Femur (tissue), 1 donor: Measurements from ENCODE around the gene ADGRE2.
"Not testable (repeated sequence)": the region's sequence is repeated elsewhere in the genome, so short reads cannot be mapped to it uniquely, and the experiment has no call there.

Experiments
- DNase-seq: peaks from one replicate; pipeline ENCODE4 v3.0.0-alpha.2; 2017

Gene ADGRE2

DNA sequence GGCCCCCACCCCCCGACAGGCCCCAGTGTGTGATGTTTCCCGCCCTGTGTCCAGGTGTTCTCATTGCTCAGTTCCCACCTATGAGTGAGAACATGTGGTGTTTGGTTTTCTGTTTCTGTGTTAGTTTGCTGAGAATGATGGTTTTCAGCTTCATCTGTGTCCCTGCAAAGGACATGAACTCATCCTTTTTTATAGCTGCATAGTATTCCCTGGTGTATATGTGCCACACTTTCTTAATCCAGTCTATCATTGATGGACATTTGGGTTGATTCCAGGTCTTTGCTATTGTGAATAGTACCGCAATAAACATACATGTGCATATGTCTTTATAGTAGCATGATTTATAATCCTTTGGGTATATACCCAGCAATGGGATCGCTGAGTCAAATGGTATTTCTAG lies 715 bp downstream of the ADGRE2 start:
- not testable (repeated sequence) for DNase-seq

DNA sequence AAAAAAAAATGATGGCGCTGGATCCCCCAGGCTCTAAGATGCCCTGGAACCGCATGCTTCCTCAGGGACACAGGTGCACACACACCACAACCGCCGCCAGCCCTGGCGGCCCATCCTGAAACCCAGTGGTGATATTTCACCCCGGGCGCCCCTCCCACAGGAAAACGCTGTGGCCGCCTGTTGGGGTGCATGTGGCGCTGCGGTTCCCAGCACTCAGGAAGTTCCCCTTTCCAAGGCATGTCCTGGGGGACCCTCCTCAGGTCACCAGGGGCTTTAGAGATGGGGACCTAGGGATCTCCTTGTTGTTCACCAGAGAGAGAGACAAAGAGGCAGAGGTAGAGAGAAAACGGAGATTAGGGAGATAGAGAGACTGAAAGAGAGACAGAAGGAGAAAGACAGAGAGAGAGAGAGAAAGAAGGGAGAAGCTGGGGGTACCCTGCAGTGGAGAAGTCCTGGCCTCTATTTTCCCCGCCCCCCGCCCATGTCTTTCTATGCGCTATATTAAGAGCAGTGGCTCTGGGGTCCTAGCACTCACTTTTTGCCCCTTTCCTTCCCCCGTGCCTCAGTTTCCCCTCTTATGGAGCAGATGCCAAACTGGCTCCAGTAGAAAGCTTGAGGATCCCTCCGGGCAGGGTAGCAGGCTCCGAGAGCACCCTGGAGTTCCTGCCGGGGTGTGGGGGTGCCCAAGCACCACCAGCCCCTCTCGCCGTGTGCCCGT lies 2.3 kb downstream of the ADGRE2 start:
- DNase-seq, result no peak

- not testable (repeated sequence) for DNase-seq
Measured at GRCh38 chr19:14775326-14775725, 3.0 kb downstream of the ADGRE2 start.

- DNase-seq, result no peak
Measured at GRCh38 chr19:14774373-14774772, 4.0 kb downstream of the ADGRE2 start.

DNA sequence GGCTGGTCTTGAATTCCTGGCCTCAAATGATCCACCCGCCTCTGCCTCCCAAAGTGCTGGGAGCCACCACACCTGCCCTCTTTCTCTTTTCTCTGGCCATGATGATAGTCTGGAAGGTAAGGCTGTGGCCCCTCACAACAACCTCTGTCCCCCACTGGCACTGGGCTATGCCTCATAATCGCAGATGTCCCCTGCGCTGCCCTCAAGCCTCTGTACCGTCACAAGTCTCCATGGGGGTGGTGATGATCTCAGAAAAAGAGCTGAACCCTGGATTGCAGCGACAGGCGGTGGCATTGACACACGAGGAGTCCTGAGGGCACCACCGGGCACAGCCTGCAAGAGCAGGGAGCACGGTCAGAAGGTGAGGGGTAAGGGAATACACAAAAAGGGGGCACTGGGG lies 4.6 kb downstream of the ADGRE2 start:
- not testable (repeated sequence) for DNase-seq

- DNase-seq, result no peak
Measured at GRCh38 chr19:14772995-14773394, 5.4 kb downstream of the ADGRE2 start.

DNA sequence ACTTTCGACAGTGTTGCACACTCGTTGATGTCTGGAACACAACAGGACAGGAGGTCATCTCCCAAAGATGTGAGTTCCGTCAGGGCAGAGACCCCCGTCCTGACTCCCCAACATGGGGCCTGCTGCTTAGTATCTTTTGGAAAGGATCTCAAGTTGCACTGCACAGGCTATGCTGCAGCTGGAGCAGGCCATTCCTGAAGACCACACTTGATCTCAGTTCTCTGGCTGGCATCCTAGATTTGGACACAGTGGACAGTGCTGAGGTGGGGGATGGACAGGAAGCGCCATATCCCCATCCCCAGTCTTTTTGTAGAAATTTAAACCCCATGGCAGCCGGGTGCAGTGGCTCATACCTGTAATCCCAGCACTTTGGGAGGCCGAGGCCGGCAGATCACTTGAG lies 5.9 kb downstream of the ADGRE2 start:
- DNase-seq, result no peak

DNA sequence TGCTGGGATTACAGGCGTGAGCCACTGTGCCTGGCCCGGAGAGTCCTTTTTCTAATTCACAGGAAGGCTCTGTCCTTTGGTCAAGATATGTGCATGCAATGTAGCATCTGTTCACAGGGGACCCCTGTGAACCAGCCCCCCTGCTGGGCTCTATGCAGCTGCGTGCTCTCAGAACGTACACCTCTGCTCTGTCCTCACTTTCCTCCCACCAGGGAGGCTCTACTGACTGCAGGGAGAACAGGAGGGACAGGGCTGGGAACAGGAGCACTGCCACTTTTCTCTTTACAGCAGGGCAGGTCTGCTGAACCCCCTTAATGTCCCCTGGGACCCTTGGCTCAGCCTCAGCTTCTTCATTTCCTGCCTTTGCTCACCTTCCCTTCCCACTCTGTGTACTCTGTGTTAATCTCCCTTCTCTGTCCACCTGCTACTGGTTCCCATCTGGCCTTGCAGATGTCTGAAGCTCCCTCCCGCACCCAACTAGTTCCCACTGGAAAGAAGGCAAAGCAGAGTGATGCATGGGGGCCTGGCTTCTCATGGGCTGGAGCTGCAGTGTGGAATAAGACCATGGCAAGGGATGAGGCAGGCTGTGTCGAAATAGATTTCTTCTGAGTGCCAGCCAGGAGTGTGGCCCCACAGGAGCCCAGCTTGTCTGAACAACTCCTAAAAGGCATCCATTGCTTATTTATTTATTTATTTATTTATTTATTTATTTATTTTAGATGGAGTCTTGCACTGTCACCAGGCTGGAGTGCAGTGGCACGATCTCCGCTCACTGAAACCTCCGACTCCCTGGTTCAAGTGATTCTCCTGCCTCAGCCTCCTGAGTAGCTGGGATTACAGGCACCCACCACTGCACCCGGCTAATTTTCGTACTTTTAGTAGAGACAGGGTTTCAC lies 7.2 kb downstream of the ADGRE2 start:
- DNase-seq, result no peak

DNA sequence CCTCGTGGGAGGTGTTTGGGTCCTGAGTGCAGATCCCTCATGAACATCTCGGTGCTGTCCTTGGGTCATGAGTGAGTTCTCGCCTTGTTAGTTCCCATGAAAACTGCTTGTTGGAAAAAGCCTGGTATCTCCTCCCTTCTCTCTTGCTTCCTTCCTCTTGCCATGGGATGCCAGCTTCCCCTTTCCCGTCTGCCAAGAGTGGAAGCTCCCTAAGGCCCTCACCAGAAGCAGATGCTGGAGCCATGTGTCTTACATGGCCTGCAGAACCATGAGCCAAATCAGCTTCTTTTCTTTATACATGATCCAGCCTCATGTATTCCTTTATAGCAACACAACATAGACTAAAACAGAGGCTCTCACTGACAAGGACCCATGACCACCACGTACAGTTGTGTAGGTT lies 8.2 kb downstream of the ADGRE2 start:
- DNase-seq, result no peak

DNA sequence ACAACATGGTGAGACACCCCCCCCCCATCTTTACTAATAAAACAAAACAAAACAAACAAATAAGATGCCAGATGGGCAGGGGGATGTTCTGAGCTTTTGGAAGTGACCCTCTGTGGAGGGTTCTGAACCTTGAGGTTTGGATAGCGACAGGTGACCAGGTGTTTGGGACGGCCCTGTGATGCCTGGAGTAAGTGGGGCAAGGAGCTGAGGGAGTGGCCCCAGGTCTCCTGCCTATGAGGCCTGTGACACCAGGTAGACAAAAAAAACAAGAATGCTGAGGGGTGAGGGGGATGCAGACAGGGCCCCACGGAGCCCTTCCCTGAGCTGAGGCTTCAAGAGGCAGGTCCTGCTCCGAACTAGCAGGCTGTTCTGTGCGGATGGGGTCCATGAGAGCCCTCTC lies 9.2 kb downstream of the ADGRE2 start:
- no peak for DNase-seq

DNA sequence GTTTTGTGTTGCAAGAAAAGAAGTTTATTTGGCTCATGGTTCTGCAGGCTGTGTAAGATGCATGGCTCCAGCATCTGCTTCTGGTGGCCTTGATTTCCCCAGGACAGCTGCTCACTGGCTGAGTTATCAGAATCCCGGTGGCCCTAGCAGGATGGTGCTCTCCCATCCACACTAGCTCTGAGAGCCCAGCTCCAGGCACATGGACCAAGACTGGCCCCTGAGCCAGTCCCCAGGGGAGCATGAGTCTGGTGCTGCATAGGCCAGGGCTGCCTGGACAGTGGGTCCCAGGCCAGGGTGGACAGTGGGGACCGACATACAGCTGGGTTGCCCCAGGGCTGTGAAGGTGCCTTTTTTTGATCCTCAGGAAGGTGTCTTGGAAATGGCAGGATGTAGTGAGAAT lies 10.4 kb downstream of the ADGRE2 start:
- no peak for DNase-seq

DNA sequence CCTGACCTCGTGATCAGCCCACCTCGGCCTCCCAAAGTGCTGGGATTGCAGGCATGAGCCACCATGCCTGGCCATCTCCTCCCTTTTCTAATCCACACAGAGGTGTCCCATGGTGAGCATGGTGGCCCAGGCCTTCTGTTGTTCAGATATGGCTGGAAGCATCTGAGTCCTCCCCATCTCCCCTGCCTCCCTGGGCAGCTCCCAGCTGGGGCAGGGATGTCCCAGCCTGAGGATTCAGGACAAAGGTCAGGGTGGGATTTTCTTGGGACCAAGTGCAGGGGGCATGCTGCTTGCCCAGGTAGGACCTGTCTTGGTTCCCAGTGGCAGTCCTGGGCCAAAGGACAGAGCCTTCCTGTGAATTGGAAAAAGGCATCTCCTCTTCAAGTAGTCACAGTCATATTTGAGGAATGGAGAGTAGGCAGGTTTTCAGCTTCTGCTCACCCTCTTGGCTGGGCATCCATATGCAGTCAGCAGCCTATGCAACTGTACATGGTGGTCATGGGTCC lies 10.8 kb downstream of the ADGRE2 start:
- no peak for DNase-seq

DNA sequence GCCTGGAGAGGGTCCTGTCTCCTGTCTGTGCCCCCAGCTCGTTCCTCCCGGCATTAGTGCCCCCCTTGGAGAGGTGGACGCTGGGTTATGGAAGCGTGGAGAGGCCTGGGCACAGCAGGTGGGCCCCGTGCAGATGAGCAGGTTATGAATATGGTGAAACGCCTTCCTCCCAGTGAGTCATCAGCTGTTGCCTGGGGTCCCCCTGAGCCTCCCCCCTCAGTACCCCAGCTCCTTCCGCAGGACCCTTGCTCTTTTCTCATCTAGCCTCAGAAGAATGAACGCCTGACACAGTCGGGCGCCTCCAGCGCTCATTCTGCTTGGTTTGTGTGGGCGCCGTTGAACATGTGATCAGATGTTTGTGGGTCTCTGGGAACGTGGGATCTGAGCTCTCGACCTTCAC lies 12.5 kb downstream of the ADGRE2 start:
- not testable (repeated sequence) for DNase-seq

DNA sequence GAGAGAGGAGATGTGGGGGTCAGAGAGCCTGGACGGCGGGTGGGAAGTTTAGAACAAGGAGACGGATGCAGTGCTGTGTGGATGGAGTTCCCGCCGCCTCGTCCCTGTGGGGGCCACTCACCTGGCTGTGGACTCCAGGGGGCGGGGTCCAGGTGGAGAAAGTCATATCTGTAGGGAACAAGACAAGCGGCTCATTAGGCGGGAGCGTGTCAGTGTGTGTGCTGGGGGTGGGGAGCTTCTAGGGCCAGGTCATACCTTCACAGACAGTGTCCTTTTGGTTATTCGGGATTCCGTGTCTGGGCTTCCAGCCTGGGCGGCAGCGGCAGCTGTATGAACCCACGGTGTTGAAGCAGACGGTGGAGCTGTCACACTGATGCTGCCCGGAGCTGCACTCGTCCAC lies 13.0 kb downstream of the ADGRE2 start:
- DNase-seq, result not testable (repeated sequence)

- no peak for DNase-seq
Measured at GRCh38 chr19:14764401-14764800, 14.0 kb downstream of the ADGRE2 start.

DNA sequence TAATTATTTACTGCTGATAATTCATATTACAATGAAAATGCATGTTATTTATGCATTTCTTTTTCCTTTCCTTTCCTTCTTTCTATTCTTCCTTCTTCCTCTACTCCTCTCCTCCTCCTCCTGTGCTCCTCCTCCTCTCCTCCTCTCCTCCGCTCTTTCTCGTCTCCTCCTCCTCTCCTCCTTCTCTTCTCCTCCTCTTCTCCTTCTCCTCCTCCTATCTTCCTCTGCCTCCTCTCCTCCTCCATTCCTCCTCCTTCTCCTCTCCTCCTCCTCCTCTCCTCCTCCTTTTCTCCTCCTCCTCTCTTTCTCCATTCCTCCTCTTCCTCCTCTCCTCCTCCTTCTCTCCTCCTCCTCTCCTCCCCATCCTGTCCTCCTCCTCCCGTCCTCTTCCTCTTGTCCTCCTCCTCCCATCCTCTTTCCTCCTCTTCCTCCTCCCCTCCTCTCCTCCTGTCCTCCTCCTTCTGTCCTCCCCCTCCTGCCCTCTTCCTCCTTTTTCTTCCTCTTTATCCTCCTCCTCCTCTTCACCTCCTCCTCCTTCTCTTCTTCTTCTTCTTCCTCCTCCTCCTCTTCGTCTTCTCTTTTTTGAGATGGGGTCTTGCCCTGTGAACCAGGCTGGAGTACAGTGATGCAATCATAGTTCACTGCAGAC lies 14.7 kb downstream of the ADGRE2 start:
- no peak for DNase-seq

- no peak for DNase-seq
Measured at GRCh38 chr19:14762111-14762510, 16.2 kb downstream of the ADGRE2 start.

DNA sequence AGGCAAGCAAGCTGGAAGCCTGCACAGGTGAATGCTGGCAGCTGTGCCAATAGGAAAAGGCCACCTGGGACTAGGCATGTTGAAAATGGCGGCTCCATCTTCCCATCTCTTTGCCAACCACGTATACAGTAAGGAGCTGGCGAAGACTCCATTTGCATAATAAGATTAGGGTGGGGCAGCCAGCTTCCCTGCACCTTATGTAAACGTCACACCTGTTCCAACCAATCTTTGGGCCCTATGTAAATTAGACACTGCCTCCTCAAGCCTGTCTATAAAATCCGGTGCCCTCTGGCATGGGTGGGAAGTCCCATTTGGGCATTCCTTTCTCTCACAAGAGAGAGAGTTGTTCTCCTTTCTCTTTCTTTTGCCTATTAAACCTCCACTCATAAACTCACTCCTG lies 16.8 kb downstream of the ADGRE2 start:
- DNase-seq, result no peak

DNA sequence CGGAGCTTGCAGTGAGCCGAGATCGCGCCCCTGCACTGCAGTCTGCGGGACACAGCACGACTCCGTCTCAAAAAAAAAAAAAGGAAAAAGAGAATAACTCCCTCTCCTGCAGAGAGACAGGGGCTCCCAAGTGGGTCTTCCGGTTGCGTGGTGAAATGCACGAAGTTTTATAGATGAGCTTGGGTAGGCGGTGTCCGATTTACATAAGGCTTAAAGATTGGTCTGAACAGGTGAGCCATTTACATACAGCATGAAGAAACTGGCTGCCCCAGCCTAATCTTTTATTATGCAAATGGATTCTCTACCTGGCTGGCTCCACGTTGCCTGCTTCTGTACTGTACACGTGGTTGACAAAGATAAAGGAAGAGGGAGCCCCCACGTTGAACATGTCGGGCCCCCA lies 19.5 kb downstream of the ADGRE2 start:
- no peak for DNase-seq

DNA sequence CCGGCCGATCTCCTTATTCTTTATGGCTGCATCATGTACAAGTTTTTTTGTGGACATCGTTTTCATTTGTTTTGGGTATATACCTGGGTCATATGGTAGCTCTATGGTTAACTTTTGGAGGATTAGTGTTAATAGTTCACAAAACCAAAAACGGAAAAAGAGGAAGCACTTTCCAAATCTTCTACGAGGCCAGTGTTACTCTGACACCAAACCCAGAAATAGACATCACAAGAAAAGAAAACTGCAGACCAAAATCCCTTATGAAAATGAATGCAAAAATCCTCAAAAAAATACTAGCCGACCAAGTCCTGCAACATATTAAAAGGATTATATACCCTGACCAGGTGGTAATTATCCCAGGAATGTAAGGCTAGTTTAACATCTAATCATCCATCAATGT lies 29.8 kb downstream of the ADGRE2 start:
- no peak for DNase-seq

GRCh38 chr19:14746886-14747285 lies 31.5 kb downstream of the ADGRE2 start:
- DNase-seq, result no peak

- no peak for DNase-seq
Measured at GRCh38 chr19:14735915-14736314, 42.4 kb downstream of the ADGRE2 start.

- no peak for DNase-seq
Measured at GRCh38 chr19:14733574-14733973, 44.8 kb downstream of the ADGRE2 start.

- no peak for DNase-seq
Measured at GRCh38 chr19:14732510-14732909, 45.9 kb downstream of the ADGRE2 start.
